Loucy (cell line): ENCODE measurements around the gene SPRYD3.

Source experiments
- CTCF ChIP-seq: fragments of 200-600 bp; sonication (generic); conservative IDR thresholded peaks from 2 replicates; pipeline ENCODE4 v1.5.1; 2014; ENCODE audit warnings: mild to moderate bottlenecking, antibody characterized with exemption, low read length
- EZH2phosphoT487 ChIP-seq: fragments of 200-600 bp; IDR thresholded peaks from 2 replicates; pipeline ENCODE4 v1.6.1; 2018; ENCODE audit warnings: antibody characterized with exemption, mild to moderate bottlenecking, moderate library complexity, borderline replicate concordance

GRCh38 chr12:53025250-53025649 lies 53.9 kb downstream of the SPRYD3 start:
- TF ChIP-seq CTCF (no peak), EZH2phosphoT487 (no peak)
